22Rv1 (cell line): ENCODE results near the gene FAM227B.

ENCODE experiments used
- ZFX ChIP-seq: fragments of 450-650 bp; IDR thresholded peaks from 2 replicates; pipeline ENCODE4 v1.6.1; 2017; ENCODE audit warnings: antibody characterized with exemption, borderline replicate concordance
- TF ChIP-seq, protein P1 (sequence below): fragments of 450-650 bp; IDR thresholded peaks from 2 replicates; pipeline ENCODE4 v1.5.1; 2017; ENCODE audit warnings: mild to moderate bottlenecking

DNA sequence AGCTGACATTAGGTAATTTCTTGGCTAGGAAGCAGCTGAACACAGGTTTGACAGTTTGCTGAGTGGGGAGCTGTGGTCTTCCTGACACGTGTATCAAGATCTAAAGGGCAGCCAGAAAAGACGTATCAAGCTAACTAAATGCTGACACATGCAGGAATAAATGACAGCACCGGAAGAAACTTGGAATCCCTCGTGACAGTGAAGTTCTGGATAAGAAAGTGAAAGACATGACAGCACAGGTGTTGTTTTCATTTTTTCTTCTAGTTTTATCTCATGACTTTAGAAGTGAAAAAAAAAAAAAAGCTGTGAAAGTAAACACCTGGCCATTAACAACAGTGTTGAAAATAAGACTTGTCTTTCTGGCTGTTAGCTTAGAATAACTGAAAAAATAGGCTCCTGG lies 148.9 kb downstream of the FAM227B start:
- TF ChIP-seq, protein P1, sequence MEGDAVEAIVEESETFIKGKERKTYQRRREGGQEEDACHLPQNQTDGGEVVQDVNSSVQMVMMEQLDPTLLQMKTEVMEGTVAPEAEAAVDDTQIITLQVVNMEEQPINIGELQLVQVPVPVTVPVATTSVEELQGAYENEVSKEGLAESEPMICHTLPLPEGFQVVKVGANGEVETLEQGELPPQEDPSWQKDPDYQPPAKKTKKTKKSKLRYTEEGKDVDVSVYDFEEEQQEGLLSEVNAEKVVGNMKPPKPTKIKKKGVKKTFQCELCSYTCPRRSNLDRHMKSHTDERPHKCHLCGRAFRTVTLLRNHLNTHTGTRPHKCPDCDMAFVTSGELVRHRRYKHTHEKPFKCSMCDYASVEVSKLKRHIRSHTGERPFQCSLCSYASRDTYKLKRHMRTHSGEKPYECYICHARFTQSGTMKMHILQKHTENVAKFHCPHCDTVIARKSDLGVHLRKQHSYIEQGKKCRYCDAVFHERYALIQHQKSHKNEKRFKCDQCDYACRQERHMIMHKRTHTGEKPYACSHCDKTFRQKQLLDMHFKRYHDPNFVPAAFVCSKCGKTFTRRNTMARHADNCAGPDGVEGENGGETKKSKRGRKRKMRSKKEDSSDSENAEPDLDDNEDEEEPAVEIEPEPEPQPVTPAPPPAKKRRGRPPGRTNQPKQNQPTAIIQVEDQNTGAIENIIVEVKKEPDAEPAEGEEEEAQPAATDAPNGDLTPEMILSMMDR = no peak
- no peak for TF ChIP-seq ZFX
